HG02610 (cell line): ENCODE measurements around the gene NKAIN2.
"Not testable (repeated sequence)": the region's sequence is repeated elsewhere in the genome, so short reads cannot be mapped to it uniquely, and the experiment has no call there.

Experiments used
- ATAC-seq: cut with Tn5 transposase; IDR thresholded peaks from one replicate; pipeline ENCODE4 v1.9.1; 2021; ENCODE audit warnings: mild to moderate bottlenecking, moderate library complexity; ENCODE audit not compliant: unreplicated experiment

The NKAIN2 gene

DNA sequence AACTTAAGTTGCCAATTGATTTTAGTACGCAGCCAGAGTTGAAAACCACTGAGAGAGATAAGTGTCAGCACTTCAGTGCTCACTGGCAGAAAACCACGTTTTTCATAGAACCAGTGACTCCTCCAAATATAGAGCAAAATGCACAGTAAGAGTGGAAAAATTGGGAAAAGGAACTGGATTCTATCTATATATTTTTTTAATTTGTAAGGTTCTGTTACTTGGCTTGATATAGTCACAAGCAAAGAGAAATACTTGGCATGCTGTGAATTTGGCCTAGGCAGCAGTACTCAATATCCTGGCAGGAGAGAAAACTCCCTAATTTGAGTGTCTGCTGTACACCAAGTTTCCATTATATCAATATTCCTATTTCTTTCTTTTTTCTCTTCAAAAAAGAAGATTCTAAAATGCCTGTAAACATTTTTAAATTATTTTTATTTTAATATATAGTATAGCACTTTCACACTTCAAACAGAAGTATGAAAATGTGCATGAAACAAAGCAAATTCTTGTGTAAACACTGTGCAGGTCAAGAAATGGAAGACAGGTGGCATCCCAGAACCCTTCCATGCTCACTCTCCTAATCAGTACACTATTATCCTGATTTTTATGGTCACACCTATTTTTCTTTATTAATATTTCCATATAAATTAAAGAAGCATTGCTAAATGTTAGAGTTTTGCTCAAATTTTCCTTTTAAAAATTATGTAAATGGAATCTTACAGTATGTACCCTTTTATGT is 596.8 kb downstream of the NKAIN2 start:
- no peak for ATAC-seq

GRCh38 chr6:124410425-124410824 is 606.8 kb downstream of the NKAIN2 start:
- not testable (repeated sequence) for ATAC-seq

DNA sequence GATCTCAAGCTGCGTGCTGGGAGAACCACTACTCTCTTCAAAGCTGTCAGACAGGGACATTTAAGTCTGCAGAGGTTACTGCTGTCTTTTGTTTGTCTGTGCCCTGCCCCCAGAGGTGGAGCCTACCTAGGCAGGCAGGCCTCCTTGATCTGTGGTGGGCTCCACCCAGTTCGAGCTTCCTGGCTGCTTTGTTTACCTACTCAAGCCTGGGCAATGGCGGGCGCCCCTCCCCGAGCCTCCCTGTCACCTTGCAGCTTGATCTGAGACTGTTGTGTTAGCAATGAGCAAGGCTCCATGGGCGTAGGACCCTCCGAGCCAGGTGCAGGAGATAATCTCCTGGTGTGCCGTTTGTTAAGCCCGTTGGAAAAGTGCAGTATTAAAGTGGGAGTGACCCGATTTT is 609.0 kb downstream of the NKAIN2 start:
- ATAC-seq = not testable (repeated sequence)

- ATAC-seq = no peak
Observed at GRCh38 chr6:124420116-124420840, 616.6 kb downstream of the NKAIN2 start.

- ATAC-seq = no peak
Observed at GRCh38 chr6:124423621-124424020, 620.0 kb downstream of the NKAIN2 start.

DNA sequence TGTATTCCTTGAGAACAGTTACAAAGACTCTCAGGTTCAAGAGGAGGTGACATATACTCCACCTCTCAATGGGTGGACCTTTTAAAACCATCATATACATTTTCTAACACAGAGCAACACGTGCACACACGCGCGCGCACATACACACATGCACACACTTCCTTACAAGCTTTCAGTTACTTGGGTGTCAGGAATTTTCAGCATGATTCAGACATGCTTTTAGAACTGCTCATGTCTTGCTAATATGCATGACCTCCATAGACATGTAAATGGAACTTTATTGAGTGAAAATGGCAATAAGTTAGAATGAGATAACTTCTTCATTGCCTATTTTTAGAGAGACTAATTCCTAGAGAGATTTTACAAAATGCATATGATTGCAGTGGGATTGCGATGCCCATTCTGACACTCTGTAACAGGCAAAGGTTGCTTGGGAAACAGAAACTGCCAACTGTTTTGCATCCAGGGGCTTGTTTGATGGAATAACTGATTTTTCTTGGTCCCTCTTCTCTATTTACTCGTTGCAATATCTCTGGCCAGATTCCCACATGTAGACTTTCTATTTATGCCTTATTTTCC is 627.2 kb downstream of the NKAIN2 start:
- ATAC-seq = no peak

DNA sequence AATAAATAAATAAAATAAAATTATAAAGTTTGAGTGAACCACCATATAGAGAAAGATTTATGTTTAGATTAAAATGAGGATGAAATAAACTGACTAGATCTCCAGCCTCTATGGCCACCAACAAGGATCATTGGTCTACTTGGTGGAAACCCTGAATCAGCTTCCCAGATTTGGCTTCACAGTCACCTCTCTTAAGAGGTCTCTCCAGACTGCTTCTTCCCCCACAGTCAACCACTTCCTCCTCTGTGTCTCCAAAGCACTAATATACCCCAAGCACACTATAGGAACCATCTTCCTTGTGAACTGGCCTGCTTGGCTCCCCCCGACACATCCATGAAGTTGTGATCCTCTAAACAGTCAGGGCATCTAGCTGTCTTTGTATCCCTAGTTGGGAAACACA is 629.0 kb downstream of the NKAIN2 start:
- no peak for ATAC-seq

- ATAC-seq = no peak
Observed at GRCh38 chr6:124433387-124434160, 629.9 kb downstream of the NKAIN2 start.

GRCh38 chr6:124434421-124434820 is 630.8 kb downstream of the NKAIN2 start:
- ATAC-seq = no peak

- ATAC-seq = no peak
Observed at GRCh38 chr6:124436803-124437202, 633.1 kb downstream of the NKAIN2 start.

DNA sequence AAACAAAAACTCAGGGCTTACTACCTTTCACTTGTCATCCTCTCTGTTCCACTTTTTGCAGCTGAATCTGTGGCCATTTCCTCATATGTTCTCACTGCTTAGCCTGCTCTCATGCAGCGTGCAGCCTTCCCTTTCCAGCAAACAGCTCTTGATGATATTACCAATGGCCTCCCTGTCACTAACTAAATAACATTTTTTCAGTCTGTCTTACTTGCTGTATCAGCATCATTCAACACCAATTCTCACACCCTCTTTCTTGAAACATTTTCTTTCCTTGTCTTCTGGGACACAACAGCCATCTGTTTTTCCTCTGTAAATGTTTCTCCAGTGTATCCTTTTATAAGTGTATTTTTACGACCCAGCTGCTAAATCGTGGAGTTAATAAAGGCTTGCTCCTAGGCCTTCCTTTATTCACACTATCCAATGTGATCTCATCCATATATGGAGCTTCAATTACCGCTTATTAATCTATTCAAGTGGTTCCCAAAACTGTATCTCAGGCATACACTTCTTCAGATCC is 634.9 kb downstream of the NKAIN2 start:
- ATAC-seq = no peak

- no peak for ATAC-seq
Observed at GRCh38 chr6:124441450-124441849, 637.8 kb downstream of the NKAIN2 start.

DNA sequence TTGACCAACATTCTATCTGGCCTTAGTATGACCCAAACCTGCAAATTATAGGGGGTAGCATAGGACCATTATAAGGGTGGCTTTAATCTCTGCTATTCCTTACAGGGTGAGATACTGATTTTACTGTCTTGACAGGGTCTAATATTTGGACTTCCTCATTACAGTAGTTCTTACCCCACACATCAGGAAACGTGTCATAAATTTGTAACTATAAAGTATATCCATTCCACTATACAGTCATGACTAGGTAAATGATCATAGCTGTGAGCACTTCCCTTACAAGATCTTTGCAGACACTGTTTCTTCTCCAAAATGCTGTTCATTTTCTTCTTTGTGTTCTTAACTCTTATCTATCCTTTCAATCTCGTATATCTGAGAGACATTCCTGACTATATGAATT is 639.9 kb downstream of the NKAIN2 start:
- ATAC-seq = no peak

GRCh38 chr6:124445581-124445980 is 641.9 kb downstream of the NKAIN2 start:
- no peak for ATAC-seq

DNA sequence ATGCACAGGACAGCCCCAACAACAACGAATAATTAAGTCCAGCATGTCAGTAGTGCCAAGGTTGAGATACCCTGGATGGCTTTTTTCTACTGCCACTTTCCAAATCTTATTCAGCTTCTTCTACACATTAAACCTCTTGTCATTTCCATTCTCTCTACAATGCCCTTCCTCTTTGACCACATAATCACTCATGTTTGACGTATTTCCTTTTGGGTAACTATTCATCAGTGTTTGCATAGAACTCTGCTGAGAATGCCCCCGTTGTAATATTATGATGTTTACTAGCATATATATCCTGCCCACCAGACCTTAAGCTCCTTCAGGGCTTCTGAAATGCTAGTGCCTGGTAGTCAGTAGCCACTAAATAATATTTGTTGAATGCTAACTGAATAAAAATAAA is 643.3 kb downstream of the NKAIN2 start:
- ATAC-seq = no peak

DNA sequence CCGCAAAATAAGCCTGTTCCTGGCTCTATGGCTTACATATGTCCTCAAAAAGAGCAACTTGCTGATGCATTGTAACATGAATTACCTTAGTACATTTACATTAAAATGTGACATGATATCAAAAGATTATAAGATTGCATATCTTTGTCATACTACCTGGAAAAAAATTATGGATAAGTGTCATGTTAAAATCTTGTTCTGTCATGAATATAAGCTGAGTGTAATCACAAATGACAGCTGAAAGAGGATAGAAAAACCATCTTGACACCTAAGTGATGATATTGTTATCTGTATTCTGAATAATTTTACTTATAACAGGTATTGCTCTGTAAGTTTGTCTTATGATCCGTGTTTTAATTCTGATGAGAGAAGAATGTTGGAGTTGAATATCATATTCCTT is 655.6 kb downstream of the NKAIN2 start:
- ATAC-seq = no peak

DNA sequence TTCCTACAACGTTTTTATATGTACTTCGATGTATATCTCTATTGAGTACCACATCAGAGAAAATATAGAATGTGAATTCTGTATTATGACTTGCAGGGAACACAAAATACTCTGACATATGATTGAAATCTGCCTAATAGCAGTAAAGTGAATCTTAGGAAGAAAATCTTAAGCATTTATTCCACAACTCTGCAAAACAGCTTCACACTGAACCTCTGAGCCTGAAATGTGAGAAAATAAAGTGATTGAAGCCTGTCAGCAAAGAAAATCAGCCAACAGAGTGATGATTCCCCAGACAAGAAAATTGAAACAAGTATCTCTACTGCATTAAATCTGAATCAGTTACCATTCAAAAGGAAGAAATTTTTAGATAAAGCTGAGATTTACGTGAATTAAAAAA is 659.1 kb downstream of the NKAIN2 start:
- no peak for ATAC-seq

- ATAC-seq = no peak
Observed at GRCh38 chr6:124463271-124463670, 659.6 kb downstream of the NKAIN2 start.

DNA sequence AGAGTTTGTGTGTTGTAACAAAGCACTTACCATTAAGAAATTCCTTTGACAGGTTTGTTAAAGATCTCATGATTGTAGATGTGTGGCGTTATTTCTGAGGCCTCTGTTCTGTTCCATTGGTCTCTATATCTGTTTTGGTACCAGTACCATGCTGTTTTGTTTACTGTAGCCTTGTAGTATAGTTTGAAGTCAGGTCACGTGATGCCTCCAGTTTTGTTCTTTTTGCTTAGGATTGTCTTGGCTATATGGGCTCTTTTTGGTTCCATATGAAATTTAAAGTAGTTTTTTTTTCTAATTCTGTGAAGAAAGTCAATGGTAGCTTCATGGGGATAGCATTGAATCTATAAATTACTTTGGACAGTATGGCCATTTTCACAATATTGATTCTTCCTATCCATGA is 660.9 kb downstream of the NKAIN2 start:
- not testable (repeated sequence) for ATAC-seq

- ATAC-seq = no peak
Observed at GRCh38 chr6:124466949-124467348, 663.3 kb downstream of the NKAIN2 start.

- ATAC-seq = no peak
Observed at GRCh38 chr6:124467366-124467765, 663.7 kb downstream of the NKAIN2 start.
